KOPT-K1 (cell line): ENCODE measurements around the gene KCNH2.

Experiments
- H3K27ac ChIP-seq: fragments of 200-600 bp; sonication (generic); 2 replicates; pipeline ENCODE4 v1.5.1; 2016; ENCODE audit warnings: antibody characterized with exemption, mild to moderate bottlenecking, low read depth, low read length; ENCODE audit not compliant: poor library complexity, severe bottlenecking
- H3K36me3 ChIP-seq: fragments of 200-600 bp; sonication (generic); 2 replicates; pipeline ENCODE4 v1.5.1; 2017; ENCODE audit warnings: antibody characterized with exemption, mild to moderate bottlenecking, low read length, moderate library complexity; ENCODE audit not compliant: insufficient read depth
- H3K9me3 ChIP-seq: fragments of 200-600 bp; sonication (generic); 2 replicates; pipeline ENCODE4 v1.5.1; 2017; ENCODE audit warnings: antibody characterized with exemption, low read length, mild to moderate bottlenecking; ENCODE audit not compliant: insufficient read depth, poor library complexity, severe bottlenecking

Gene KCNH2

GRCh38 chr7:150976529-150977381 lies 1.4 kb downstream of the KCNH2 start:
- Histone ChIP-seq H3K27ac (no peak overlapping the region), H3K9me3 (no peaks in the 10 kb centered on the region), H3K36me3 (no peaks in the 10 kb centered on the region)

GRCh38 chr7:150975536-150976319 lies 2.4 kb downstream of the KCNH2 start:
- Histone ChIP-seq H3K36me3 (no peaks in the 10 kb centered on the region), H3K27ac (no peak overlapping the region), H3K9me3 (no peaks in the 10 kb centered on the region)

- no peaks in the 10 kb centered on the region for H3K36me3 ChIP-seq
- no peak overlapping the region for H3K27ac ChIP-seq
- no peaks in the 10 kb centered on the region for H3K9me3 ChIP-seq
Observed at GRCh38 chr7:150974468-150975391, 3.4 kb downstream of the KCNH2 start.

- no peak overlapping the region for H3K27ac ChIP-seq
- H3K9me3 ChIP-seq = no peaks in the 10 kb centered on the region
Observed at GRCh38 chr7:150973571-150974451, 4.3 kb downstream of the KCNH2 start.

GRCh38 chr7:150972741-150973140 lies 5.4 kb downstream of the KCNH2 start:
- H3K27ac ChIP-seq = no peak overlapping the region
- no peaks in the 10 kb centered on the region for H3K9me3 ChIP-seq
- no peaks in the 10 kb centered on the region for H3K36me3 ChIP-seq

More at GRCh38 chr7:150973571-150974451, 4.3 kb downstream of the KCNH2 start:
- H3K36me3 ChIP-seq = no peaks in the 10 kb centered on the region

GRCh38 chr7:150972023-150972468 lies 6.1 kb downstream of the KCNH2 start:
- no peaks in the 10 kb centered on the region for H3K9me3 ChIP-seq
- H3K36me3 ChIP-seq = no peaks in the 10 kb centered on the region
- no peak overlapping the region for H3K27ac ChIP-seq

GRCh38 chr7:150971242-150972022 lies 6.7 kb downstream of the KCNH2 start:
- H3K36me3 ChIP-seq = no peaks in the 10 kb centered on the region

GRCh38 chr7:150970424-150970823 lies 7.7 kb downstream of the KCNH2 start:
- no peaks in the 10 kb centered on the region for H3K9me3 ChIP-seq
- H3K27ac ChIP-seq = no peak overlapping the region
- no peaks in the 10 kb centered on the region for H3K36me3 ChIP-seq

More at GRCh38 chr7:150971242-150972022, 6.7 kb downstream of the KCNH2 start:
- H3K27ac ChIP-seq = no peak overlapping the region
- no peaks in the 10 kb centered on the region for H3K9me3 ChIP-seq

GRCh38 chr7:150969475-150969874 lies 8.6 kb downstream of the KCNH2 start:
- Histone ChIP-seq H3K27ac (no peak overlapping the region), H3K36me3 (no peaks in the 10 kb centered on the region), H3K9me3 (no peaks in the 10 kb centered on the region)

- Histone ChIP-seq H3K27ac (no peak overlapping the region), H3K9me3 (no peaks in the 10 kb centered on the region), H3K36me3 (no peaks in the 10 kb centered on the region)
Observed at GRCh38 chr7:150968734-150969372, 9.3 kb downstream of the KCNH2 start.

- no peaks in the 10 kb centered on the region for H3K9me3 ChIP-seq
- no peaks in the 10 kb centered on the region for H3K36me3 ChIP-seq
- H3K27ac ChIP-seq = no peak overlapping the region
Observed at GRCh38 chr7:150968056-150968733, 9.9 kb downstream of the KCNH2 start.

- H3K27ac ChIP-seq = no peak overlapping the region
- no peaks in the 10 kb centered on the region for H3K9me3 ChIP-seq
- H3K36me3 ChIP-seq = no peaks in the 10 kb centered on the region
Observed at GRCh38 chr7:150967349-150967748, 10.8 kb downstream of the KCNH2 start.
